OCI-LY3 (cell line): ENCODE results near the gene COMMD8.

Experiments used
- CTCF ChIP-seq: fragments of 200-600, 300-600 bp; sonication (generic); IDR thresholded peaks from 2 replicates; pipeline ENCODE4 v1.5.1; 2014; ENCODE audit warnings: antibody characterized with exemption, low read length, low read depth
- EZH2phosphoT487 ChIP-seq: fragments of 200-600 bp; shearing (Covaris generic); IDR thresholded peaks from 2 replicates; pipeline ENCODE4 v1.6.1; 2018; ENCODE audit warnings: antibody characterized with exemption, mixed run types, low read depth

GRCh38 chr4:47425628-47426027 is 37.9 kb downstream of the COMMD8 start:
- TF ChIP-seq CTCF = no peak
- no peak for TF ChIP-seq EZH2phosphoT487
